Esophagus squamous epithelium (tissue), 4 donors: ENCODE measurements around the gene KLRC4.

Experiments used
- CTCF ChIP-seq, 6 experiments: fragments of 450-650 bp in 4 of 6; fragments of 200-600 bp in 2 of 6; sonication (generic) in 2 of 6; IDR thresholded peaks; one replicate each; pipeline ENCODE4 v1.5.1; 2016 to 2019; ENCODE audit warnings: antibody characterized with exemption in 6 of 6, mild to moderate bottlenecking in 4 of 6, moderate library complexity in 4 of 6
- POLR2A ChIP-seq, 4 donors: fragments of 450-650 bp; IDR thresholded peaks; one replicate each; pipeline ENCODE4 v1.6.1; 2017; ENCODE audit warnings: antibody characterized with exemption in 4 of 4, mild to moderate bottlenecking in 4 of 4, moderate library complexity in 3 of 4

GRCh38 chr12:10453156-10453555, 43.6 kb upstream of the KLRC4 start, which contains the start of gene KLRC1:
- TF ChIP-seq CTCF (IDR thresholded peaks at IDR 0.05) (no peak), POLR2A (IDR thresholded peaks at IDR 0.05) (no peak)
